HG02642 (cell line): ENCODE data around the gene OR4B1.
"Not testable (repeated sequence)": the region's sequence is repeated elsewhere in the genome, so short reads cannot be mapped to it uniquely, and the experiment has no call there.

Experiments used
- ATAC-seq: cut with Tn5 transposase; IDR thresholded peaks from one replicate; pipeline ENCODE4 v1.9.1; 2021; ENCODE audit warnings: mild to moderate bottlenecking; ENCODE audit not compliant: unreplicated experiment, poor library complexity

The OR4B1 gene, protein sequence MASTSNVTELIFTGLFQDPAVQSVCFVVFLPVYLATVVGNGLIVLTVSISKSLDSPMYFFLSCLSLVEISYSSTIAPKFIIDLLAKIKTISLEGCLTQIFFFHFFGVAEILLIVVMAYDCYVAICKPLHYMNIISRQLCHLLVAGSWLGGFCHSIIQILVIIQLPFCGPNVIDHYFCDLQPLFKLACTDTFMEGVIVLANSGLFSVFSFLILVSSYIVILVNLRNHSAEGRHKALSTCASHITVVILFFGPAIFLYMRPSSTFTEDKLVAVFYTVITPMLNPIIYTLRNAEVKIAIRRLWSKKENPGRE

DNA sequence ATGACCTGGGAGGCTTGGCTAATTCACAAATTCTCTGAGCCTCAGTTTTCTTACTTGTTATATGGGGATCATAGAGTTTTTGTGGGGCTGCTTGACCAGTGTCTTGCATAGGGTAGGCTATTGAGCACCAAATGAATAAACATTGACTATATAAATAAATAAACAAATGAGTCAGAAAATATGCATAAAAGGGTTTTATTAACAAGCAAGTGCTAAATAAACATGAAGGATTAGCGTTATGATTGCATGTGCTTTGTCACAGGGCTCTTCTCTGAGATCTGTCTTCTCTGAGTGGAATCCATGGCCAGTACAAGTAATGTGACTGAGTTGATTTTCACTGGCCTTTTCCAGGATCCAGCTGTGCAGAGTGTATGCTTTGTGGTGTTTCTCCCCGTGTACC, at the start of gene OR4B1:
TSS of gene OR4B1 (plus strand) at position 301 of the 400 bp plus-strand sequence. CDS start at position 301, 0 bp downstream.
- ATAC-seq: no peak

DNA sequence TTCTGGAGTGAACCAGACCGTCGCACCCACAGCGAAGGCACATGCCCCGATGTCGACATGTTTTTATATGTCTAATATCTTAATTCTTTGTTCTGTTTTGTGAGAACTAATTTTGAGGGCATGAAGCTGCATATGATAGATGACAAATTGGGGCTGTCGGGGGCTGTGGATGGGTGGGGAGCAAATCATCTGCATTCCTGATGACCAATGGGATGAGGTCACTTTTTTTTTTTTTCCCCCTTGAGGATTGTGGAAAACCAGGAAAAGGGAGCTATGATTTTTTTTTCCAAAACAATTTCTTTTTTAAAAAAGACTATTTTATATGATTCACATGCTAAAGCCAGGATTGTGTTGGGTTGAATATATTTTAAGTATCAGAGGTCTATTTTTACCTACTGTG, 49.2 kb upstream of the OR4B1 start:
- no peak for ATAC-seq

DNA sequence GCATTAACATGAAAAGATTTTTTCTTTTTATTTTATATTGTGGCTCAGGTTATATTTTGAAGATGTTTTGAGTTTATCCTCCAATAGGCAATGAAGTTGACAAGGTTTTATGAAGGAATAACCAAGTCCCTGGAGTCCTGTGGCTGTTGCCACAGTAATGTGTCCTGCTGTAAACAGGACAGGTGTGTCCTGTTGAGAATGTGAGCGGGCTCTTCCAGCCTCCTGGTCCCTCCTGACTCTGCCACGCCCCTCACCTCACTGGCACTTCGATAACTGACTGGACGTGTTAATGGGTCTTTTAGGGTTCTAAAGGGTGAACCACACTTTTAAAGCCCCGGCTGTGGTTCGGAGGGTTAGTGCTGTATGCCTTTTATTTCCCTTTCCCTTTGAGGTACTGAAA, 47.8 kb upstream of the OR4B1 start:
- no peak for ATAC-seq

DNA sequence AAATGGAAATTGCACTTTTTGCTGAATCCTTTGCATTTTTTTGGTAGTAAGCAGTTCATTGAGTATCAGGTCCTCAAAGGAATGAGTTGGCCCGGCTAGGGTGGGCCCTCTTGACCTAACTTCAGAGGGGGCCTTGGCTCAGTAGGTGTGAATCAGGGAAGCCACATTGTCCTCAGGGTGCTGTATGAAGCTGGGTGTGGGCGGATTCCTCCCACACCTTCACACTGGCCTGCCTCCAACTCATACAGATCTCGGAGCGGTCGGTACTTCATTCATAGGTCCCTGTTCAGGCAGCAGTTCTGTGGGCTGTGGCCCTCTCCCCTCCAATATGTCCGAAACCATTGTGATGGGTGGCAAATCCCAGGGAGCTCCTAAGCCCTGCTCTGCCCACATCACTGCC, 47.4 kb upstream of the OR4B1 start:
- no peak for ATAC-seq

DNA sequence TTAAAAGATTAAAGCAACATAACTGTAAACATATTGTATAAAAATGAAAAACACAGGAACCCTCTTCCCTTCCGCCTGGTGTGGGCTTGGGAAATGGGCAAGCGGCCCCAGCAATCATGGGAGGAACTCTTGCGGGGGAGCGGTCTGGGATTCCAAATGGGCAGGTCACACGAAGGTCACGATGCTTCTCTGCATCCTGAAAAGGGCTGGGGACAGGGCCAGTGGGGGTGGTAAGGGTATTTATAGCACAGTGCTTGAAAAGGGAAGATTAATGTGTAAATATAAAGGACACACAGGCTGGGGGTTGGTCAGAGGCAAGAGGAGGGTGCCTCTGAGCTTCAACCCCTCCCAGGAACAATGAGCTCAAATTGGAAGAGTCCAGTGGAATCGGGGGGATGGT, 46.9 kb upstream of the OR4B1 start:
- ATAC-seq: no peak

DNA sequence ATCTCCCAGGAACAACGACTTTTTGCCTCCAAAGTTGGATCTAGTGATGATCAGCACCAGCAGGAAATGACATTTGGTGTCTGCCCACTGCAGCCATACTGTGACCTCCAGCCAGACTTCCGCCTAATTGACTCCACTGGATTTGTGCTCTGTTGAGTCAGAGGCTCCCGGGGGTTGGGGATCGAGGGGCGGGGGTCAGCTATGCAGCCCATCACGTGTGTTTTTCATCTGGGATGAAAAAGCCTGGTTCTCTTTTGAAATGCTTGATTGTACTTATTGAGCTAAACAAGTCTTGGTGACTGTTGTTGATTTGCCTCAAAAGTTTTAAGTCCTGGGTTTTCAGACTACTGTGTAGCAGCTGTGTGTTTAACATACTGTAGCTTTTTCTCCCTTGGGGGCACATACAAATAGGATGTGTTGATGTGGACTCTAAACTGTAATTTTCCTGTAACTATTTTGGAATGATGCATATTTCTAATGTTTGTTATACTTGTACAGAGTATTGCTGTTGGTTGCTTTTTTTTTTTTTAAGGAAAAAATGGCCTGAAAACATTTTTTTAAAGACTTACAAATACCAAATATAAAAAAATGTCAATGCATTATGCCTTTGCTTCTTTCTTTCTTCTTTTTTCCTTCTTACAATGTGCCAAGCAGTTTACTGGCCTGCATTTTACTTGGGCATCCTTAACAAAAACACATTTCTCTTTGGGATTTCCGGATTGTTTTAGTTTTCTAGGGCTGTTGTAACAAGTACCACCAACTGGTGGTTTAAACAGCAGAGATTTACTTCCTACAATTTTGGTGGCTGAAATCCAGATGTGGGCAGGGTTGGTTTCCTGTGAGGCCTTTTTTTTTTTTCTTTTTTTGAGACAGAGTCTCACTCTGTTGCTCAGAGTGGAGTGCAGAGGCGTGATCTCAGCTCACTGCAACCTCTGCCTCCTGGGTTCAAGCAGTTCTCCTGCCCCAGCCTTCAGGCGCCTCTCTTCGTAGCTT, 46.1 kb upstream of the OR4B1 start:
- ATAC-seq: no peak

DNA sequence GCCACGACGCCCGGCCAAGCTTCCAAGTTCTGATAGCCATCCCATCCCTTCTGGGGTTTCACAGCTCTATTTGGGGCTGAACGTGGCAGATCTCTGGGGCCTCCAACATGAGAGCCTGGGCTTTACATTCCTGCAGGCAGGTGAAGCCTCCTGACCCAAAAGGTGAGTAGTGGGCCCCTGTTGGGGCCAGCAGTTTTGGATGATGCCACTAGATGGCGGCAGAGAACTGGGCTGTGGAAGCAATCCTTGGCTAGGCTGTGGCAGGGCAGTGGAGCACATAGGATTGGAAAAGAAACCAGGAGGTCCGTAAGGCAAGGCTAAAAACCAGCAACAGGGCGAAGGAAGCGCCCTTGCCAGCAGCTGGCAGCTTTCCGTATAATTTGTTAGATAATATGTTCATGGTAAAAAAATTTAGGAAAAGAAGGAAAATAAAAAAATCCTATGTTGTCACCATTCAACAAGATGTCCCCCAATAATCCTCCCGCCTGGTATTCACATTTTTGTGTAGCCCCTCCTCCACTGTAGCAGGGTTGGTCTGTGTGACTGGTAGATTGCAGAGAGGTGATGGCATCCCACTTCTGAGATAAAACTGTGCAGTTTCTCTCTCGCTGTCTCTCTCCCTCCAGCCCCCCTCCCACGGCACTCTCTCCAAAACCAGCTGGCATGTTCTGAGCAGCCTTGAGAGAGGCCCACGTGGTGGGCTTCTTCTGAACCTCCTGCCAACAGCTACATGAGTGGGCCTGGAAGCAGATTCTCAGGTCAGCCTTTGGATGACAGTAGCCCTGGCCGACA, 43.6 kb upstream of the OR4B1 start:
- peak; percentile 84 for ATAC-seq

DNA sequence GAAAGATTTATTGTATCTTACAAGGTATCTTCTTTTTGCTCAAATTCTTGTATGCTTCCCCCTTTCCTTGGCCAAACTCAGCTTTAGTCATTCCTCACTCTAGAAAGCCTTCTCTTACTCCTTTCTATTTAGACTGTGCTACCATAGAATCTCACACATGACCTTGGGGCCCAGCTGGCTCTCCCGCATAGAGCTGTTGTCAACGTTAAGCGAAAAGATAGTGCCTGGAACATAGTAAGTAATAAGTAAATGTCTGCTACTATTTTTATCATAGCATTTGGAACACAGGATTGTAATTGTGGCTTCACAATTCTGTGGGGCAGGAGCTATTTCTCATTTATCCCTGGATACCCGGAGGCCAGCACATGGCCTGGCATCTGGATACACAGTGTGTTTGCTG, 38.9 kb upstream of the OR4B1 start:
- no peak for ATAC-seq

DNA sequence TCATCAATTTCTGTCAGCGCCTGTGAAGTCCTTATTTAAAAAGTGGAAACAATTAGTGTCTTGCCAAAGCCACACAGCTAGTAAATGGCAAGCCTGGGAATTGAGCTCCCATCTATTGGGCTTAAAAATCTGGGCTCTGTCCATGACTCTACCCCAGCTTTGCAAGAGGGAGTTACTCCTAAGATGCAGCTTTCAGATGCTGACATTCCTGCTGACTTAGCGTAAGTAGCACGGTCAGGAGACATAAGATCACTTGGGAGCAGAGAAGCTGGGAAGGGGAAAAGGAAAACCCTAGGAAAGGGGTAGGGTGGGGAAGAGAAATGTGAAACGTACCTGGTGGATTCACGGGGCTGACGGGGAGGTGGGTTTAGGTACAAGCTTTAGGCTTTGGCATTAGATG, 36.0 kb upstream of the OR4B1 start:
- no peak for ATAC-seq

DNA sequence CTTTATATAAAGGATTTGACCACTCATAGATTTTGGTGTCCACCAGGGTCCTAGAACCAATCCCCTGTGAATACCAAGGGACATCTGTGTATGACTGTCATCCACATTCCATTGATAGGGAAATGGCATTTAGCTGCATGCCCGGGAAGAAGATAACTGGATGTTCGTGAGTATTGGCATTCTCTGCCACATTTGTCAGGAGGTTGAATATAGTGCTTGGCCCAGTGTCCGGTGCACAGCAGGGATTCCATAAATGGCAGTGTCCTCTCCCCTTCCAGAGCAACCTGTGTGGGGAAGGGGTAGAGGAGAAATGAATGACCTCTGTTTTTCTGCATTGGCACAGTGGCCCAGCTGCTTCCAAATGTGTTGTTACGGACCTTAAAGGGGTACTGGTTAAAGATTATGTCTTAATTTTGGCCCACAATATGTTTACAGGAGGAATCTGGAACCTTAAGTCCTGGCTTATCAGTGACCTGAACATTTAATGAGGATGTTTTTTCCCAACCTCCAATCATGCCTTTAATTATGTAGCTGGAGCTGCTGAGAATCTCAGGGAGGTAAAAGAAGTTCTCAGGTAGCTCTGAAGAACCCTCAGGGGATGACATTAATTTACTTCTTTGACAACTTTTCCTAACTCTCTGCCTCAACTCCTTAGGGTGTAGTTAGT, 33.6 kb upstream of the OR4B1 start:
- no peak for ATAC-seq

DNA sequence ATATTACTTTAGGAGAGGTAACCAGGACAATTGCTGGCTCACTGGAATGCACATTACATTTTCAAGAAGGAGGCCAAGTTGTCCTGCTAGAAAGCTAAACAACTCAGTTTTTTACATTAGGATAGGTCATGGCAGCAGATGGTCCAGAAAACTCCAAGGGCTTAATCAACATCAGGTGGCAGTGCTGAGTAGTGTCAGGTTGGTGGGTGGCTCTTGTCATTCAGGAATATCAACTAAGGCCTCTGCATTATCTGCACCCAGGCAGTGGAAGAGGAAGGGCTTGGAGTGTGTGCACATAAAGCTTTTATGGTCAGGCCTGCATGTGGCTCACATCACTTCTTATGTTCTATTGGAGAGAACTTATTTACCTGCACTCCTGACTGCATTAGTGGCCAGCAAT, 32.2 kb upstream of the OR4B1 start:
- ATAC-seq: no peak

DNA sequence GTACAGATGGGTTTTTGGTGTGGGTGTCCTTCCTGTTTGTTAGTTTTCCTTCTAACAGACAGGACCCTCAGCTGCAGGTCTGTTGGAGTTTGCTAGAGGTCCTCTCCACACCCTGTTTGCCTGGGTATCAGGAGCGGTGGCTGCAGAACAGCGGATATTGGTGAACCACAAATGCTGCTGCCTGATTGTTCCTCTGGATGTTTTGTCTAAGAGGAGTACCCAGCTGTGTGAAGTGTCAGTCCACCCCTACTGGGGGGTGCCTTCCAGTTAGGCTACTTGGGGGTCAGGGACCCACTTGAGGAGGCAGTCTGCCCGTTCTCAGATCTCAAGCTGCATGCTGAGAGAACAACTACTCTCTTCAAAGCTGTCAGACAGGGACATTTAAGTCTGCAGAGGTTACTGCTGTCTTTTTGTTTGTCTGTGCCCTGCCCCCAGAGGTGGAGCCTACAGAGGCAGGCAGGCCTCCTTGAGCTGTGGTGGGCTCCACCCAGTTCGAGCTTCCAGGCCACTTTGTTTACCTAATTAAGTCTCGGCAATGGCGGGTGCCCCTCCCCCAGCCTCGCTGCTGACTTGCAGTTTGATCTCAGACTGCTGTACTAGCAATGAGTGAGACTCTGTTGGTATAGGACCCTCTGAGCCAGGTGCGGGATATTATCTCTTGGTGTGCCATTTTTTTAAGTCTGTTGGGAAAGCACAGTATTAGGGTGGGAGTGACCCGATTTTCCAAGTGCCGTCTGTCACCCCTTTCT, 25.5 kb upstream of the OR4B1 start:
- not testable (repeated sequence) for ATAC-seq

DNA sequence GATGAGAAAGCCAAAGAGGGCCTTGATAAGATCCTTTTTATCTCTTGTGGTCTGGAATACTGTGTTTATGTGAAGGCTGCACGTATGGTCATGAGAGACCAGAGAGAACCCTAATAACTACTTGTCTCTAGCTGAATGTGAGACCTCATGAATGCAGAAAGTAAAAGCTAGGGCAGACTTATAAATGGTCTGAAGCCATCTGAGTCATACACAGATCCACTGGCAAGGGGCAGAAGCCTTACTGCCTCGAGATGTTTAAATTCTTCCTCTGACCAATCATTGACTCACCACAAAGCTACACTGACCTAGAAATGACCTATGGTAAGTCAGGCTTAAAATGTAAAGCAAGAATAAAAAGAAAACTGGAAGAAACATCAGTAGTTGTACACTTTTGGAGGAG, 22.7 kb upstream of the OR4B1 start:
- no peak for ATAC-seq

DNA sequence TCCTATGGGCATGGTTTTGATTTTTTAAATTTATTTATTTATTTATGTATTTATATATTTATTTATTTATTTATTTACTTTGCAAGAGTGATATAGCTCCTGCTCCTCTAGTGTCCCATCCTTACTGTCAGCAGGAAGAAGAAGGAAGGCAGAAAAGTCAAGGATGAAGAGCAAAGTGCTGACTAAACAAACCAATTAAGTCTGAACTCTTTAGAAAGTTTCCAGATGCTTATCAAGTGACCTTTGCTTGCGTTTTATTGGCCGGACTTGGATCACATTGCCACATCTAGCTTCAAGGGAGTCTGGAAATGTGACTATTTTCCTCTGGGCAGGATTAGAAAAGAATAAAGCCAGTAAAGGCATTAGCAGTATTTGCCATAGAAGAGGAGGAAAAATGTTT, 8.7 kb upstream of the OR4B1 start:
- no peak for ATAC-seq

DNA sequence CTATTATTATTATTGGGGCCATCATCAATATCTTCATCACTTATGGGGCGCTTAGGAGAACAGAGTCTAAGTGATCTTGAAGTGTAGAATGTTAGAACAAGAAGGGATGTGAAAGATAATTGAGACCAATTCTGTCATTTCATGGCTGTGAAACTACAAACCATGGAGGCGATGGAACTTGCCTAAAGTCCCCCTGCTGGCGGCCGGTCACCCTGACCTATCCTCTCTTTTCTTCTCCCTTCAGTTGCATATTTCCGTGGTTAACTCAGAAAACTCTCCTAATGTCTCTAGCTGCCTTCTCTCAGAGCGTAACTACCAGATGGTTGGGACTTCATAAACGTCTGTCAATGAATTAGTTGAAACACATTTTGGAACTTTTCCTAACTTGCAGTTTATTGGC, 6.6 kb upstream of the OR4B1 start:
- no peak for ATAC-seq

DNA sequence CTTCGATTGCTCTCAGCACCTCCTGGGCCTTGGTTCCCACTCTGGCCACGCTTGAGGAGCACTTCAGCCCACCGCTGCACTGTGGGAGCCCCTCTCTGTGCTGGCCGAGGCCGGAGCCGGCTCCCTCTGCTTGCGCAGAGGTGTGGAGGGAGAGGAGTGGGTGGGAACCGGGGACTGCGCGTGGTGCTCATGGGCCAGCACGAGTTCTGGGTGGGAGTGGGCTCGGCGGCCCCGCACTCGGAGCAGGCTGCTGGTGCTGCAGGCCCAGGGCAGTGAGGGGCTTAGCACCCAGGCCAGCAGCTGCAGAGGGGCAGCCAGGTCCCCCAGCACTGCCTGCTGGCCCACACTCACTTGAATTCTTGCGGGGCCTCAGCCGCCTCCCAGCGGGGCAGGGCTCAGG, 12.2 kb downstream of the OR4B1 start:
- no peak for ATAC-seq

DNA sequence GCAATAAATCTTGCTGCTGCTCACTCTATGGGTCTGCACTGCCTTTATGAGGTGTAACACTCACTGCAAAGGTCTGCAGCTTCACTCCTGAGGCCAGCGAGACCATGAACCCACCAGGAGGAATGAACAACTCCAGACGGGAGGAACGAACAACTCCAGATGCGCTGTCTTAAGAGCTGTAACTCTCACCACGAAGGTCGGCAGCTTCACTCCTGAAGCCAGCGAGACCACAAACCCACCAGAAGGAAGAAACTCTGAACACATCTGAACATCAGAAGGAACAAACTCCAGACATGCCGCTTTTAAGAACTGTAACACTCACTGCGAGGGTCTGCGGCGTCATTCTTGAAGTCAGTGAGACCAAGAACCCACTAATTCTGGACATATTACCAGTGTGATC, 13.4 kb downstream of the OR4B1 start:
- not testable (repeated sequence) for ATAC-seq

DNA sequence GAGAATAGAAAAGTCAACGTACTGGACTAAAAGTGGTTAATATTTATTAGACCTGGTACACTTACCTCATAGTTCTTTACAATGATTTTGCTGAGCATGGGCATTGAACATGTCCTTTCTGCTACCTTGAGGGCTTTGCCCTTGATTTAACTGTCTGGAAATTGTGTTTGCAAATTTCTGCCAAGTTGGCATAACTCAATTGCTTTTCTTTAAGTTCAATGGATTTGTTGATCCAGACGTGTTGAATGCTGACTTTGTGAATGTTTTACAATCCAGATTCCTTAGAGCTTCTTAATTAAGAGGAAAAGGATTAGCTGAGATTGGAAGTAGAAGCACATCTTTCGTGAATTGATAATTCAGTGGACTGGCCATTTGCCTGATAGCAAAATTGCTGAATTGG, 21.1 kb downstream of the OR4B1 start:
- ATAC-seq: no peak

DNA sequence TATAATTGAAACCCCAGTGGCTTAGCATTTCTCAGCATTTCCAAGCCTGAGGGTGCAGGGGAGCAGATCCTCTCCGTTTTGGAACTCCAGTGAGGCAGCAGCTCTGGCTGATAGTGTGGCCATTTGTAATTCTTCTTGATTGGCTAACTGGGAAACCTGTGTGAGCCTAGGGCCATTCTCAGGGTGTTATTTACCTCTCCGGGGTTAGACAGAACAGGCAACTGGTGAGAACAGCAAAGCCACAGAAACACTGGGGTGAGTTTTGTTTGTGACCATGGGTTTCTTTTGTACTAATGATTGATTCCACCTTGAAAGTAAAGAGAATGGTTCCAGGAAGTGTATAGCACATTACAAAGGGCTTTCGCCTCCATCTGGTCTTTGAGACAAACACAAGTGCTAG, 25.9 kb downstream of the OR4B1 start:
- no peak for ATAC-seq

DNA sequence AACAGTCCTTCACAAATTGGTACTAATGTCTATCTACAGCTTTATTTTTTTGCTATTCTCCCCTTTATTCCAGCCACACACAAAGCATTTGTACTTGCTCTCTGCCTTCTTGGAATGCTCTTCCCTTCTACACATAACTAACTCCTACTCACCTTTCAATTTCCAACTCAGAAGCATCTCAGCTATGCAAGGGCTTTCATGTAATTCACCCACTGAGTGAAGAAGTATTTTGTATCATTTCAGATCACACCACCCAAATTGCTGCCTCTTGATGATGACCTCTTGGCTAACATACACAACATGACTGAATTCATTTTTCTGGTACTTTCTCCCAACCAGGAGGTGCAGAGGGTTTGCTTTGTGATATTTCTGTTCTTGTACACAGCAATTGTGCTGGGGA, 28.2 kb downstream of the OR4B1 start, which contains the start of gene OR4X2:
TSS of gene OR4X2 (plus strand) at position 301 of the 400 bp plus-strand sequence. CDS start at position 301, 0 bp downstream.
- ATAC-seq: no peak
